ENCODE results near the gene XRCC4.
"Not testable (repeated sequence)": the region's sequence is repeated elsewhere in the genome, so short reads cannot be mapped to it uniquely, and the experiment has no call there.

Gene XRCC4

DNA sequence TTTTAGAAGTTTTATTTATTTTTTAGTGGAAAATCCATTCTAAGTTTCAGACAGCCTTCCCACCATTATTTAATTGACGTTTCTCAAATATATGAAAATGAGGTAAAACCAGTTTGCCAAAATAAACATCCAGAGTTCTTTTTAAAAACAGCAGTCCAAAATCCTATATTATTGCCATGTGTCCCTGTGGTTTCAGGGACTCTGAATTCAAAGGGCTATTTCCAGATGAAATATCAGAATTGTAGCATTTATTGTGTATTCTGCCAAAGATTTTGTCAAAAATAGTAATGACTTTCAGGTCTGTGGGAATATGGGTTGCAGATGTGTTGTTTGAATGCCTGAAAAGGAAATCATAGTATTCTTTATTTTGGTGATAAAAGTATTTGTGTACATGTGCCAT lies 41.6 kb downstream of the XRCC4 start:
- DNase-seq, result no peak

GRCh38 chr5:83124593-83124992 lies 47.2 kb downstream of the XRCC4 start:
- DNase-seq, result no peak

GRCh38 chr5:83125560-83125959 lies 48.2 kb downstream of the XRCC4 start:
- no peak for DNase-seq

- DNase-seq, result no peak
These were observed 49.2 kb downstream of the XRCC4 start for GRCh38 chr5:83126501-83126900.

DNA sequence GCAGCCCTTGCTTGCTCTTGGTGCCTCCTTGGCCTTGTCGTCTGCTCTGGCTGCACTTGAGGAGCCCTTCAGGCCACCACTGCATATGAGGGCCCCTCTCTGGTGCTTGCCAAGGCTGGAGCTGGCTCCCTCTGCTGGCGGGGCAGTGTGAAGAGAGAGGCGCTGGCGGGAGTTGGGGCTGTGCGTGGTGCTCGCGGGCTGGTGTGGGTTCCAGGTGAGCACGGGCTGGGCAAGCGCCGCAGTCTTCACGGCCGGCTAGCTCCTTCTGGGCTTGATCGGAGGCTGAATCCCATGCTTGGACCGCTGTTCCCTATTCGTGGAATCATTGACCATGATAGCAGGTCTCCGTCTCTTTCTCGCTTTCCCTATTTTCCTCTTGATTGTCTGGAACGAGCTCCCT lies 56.5 kb downstream of the XRCC4 start:
- no peak for DNase-seq

DNA sequence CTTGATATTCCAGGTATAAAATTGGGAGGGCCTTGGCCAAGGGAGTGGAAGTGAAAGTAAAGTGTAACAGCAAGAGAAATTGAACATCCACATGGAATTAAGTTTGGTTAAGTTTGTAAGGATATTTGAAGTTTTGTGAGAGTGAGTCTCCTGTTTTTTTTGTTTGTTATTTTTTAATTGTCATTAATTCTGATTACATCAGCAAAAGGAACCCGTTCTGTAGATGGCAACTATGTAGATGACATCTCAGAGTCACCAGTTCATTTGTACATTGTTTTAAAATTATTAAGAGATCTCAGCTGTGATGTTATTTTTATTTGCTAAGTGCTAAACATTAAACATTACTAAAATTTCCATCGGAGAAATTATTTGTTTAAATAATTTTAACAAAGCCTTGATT lies 65.2 kb downstream of the XRCC4 start:
- DNase-seq, result no peak

GRCh38 chr5:83145241-83145640 lies 67.9 kb downstream of the XRCC4 start:
- DNase-seq, result no peak

DNA sequence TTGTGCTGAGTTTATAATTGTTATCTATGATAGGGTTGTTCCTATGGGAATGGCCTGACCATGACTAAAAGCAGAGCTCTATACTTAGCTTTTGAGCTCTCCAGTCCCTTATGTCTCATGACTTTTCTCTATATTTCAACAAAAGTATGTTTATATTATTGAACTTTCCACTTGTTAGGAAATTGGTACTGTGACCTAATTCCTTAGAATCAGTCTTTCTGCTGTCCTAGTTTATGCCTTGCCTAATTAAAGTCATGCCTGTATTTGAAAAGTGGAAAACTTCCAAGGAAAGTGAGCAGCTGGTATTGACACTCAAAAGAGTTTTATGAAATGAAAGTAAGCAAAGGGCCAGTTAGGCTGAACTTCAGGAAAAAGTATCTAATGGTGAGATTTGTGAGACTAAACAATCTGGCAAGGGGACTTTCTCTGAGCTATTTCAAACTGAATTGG lies 68.6 kb downstream of the XRCC4 start:
- DNase-seq, result no peak

DNA sequence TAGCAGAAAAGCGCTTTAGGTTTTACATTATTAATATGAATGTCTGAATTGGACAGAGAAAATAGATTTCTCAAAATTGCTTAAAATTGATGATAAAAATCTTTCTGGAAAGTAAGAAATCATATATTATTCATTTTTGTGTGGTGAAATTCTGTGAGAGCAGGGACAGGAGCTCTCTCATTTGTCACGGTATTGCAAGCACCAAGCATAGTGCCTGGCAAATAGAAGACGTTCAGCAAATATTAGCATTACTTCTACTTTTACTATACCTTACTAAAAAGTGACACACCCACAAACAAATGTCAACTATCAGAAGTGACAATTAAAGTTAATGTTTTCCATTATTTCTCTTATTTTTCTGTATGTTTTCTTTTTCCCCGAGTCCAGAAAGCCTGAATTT lies 69.1 kb downstream of the XRCC4 start:
- no peak for DNase-seq

GRCh38 chr5:83147593-83147992 lies 70.2 kb downstream of the XRCC4 start:
- DNase-seq, result no peak

DNA sequence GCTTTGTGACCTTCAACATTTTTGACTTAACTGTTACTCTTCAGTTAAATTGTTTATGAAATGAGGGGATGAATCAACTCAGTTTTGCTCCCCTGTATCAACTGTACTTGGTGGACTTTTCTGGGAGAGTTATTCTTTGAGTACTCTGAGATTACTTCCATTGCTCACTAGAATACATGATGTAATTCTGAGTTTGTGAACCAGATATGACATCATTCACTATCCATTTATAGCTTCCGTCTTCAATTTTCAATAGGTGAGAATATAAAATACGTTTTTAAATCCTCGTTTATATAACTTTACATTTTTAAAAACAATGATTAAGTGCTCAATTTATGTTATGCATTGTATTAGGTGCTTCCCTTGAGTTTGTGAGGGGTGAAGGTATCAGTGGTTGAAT lies 71.0 kb downstream of the XRCC4 start:
- DNase-seq, result no peak

DNA sequence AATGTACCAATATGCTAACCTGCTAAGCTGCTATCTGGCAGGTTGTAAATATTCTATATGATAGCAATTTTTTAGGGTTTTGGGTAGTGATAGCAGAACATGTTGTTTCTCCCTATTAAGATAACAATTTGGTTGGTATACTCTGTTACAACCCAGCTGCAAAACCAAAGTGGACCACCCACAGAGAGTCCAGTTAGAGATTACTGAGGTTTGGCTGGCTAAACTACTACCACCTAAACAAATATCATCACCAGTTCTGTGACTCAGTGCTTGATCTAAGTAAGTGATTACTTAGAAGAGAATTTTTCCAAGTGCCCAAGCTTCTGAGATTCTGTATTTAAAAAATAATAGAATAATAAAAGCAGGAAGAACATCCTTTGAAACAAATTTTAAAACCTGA lies 72.3 kb downstream of the XRCC4 start:
- DNase-seq, result no peak

- DNase-seq, result no peak
These were observed 74.5 kb downstream of the XRCC4 start for GRCh38 chr5:83151821-83152220.

- DNase-seq, result not testable (repeated sequence)
These were observed 75.6 kb downstream of the XRCC4 start for GRCh38 chr5:83152996-83153395.

- DNase-seq, result no peak
These were observed 78.7 kb downstream of the XRCC4 start for GRCh38 chr5:83156001-83156400.

GRCh38 chr5:83157163-83157562 lies 79.8 kb downstream of the XRCC4 start:
- no peak for DNase-seq

DNA sequence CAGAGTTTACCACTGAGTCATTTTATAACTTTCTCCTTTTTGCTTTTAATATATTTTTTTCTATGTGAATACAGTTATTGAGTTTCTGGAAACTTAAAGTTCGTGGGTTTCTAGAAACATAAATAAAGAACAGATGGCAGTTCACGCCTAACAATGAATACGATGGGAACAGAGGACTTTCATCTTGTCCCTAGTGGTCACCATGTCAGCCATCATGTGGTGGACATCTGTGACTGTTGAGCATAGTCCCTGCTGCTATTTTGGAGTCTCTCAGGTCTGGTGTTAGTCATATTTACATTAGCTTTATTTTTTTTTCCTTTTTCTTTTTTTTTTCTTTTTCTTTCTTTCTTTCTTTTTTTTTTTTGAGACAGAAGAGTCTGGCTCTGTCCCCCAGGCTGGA lies 85.3 kb downstream of the XRCC4 start:
- no peak for DNase-seq

DNA sequence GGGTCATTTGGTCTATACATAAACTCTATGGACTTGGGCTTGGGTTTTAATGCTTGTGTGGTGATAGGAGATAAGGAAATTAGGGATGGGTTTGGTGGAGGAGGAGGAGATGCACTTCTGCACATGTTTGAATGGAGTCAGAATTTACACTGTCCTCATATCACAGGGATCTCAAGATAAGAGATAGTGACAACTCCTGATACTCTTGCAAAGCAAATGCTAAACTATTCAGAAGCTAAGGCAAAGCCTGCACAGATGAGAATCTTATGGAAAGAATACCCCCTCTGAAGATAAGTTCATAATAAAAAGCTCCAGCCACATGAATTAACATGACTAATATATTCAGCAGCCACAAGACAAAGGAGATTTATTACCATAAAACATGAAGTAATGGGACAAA lies 90.2 kb downstream of the XRCC4 start:
- DNase-seq, result no peak

DNA sequence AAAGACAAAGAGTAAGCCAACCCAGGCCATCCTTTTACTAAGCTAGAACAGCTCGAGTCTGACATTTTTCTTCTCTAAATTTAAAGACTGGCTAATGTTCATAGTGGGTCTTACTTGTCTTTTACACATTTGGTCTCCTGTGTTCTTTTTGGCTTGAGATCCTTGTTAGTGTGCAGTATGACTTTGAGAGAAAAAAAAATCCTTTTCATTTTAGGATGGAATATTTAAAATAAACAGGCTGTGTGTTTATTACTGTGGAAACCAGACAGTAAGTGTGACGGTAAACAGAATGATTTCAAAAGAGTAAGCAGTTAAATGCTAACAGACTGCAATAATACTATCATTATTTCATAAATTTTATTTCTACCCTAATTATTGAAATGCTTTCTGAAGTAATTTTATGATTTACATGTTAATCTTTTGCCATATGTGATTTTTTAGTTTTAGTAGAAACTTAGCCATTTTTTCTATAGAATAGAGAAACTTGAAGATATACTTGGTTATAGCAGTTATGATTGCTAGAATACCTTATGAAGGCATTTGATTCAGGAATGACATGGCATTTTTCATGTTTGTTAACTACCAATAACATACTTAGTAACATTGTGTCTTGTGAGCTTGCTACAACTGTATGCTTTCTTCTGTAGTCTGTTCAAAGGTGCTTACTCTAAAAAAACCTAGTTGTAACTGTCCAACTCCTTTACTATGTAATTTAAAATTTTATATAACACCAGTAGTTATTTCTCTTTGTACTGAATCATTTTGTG lies 92.4 kb downstream of the XRCC4 start:
- DNase-seq, result no peak

GRCh38 chr5:83172011-83172410 lies 94.7 kb downstream of the XRCC4 start:
- no peak for DNase-seq

GRCh38 chr5:83172655-83173054 lies 95.3 kb downstream of the XRCC4 start:
- DNase-seq, result no peak

DNA sequence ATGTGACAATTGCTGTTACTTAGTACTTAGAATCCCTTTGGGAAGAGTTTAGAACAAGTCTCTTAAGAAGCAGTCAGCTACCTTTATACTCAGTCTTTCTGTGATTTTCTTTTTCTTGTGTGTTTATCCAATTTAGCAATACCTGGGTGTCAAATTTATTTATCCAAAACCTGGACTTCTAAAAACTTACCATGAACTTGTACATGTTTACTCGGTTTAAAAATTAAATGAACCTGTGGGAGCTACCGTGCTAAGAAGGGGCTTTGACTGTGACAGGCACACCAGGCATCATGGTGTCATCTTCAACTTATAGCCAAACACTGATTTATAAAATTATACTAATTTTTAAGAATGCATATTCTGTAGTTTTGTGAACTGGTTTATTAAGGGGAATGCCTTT lies 96.5 kb downstream of the XRCC4 start:
- no peak for DNase-seq

DNA sequence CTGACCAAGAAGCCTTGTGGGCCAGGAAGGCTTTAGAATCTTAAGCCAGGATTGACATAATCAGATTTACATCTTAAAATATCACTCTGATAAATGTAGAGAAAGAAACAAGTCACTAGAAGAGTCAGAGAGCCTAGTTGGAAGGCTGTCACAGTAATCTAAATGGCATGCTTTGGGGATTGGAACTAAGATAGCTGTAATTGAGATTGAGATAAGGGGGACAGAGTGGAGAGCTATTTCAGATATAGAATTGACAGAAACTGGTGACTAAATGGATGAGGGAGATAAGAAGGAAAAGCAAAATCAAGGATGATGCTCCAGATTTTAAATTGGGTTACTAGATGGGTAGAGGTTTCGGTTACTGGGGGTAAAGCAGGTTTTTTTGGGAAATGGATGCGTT lies 100.5 kb downstream of the XRCC4 start:
- no peak for DNase-seq

DNA sequence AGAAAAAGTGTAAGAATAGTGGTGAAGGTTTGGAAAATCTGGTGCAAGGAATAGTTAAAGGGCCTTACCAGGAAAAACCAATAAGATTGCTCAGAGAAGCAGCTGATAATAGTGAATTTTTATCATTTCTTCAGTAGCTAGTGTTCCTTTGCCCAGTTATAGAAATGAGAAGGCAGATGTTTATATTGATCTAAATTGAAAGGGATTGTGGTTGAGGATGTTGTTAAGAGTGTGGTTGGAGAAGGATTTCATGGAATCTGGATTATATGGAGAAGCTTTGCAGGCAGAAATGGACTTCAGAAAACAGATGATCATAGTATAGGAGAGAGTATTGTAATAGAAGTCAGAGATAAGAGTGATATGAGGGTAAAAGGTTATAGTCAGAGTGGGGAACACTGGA lies 102.6 kb downstream of the XRCC4 start:
- no peak for DNase-seq

DNA sequence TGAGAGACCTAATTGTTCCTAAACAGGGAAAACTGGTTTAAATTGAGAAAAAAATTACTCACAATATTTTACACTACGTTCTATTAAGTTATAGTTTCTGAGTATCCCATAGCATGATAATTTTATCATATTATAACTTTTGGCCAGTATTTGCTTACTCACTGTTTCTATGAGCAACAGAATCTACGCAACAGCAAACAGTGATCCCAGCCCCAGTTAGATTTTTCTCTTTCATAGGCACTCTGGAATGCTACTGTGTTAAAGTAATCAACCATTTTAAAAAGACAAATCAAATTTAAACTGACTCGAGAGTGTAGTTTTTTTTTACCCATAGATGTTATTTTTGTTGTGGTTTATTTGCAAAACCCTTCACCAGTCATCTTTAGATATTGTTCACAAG lies 107.2 kb downstream of the XRCC4 start:
- DNase-seq, result no peak
